Panc1 (cell line): ENCODE measurements around the gene PTPN4.

ENCODE experiments used
- CTCF ChIP-seq: fragments of 450-650 bp; IDR thresholded peaks from 2 replicates; pipeline ENCODE4 v1.5.1; 2017; ENCODE audit warnings: mild to moderate bottlenecking
- POLR2AphosphoS5 ChIP-seq: IDR thresholded peaks from 2 replicates; pipeline ENCODE4 v1.6.1; 2012; ENCODE audit warnings: mild to moderate bottlenecking, low read depth, low read length, moderate library complexity
- REST ChIP-seq, 2 experiments: IDR thresholded peaks; 2 replicates each; pipeline ENCODE4 v1.6.1; 2011 to 2012; ENCODE audit warnings: low read depth in 2 of 2, control low read depth in 1 of 2, low read length in 1 of 2, mild to moderate bottlenecking in 1 of 2, moderate library complexity in 1 of 2; ENCODE audit not compliant: insufficient read depth in 1 of 2
- TCF7L2 ChIP-seq: IDR thresholded peaks from 2 replicates; pipeline ENCODE4 v1.6.1; 2011; ENCODE audit warnings: mild to moderate bottlenecking, low read depth, low read length, inconsistent platforms

- TF ChIP-seq POLR2AphosphoS5, result no peak
- no peak for TF ChIP-seq CTCF
- TF ChIP-seq TCF7L2, result no peak
- TF ChIP-seq REST (IDR thresholded peaks at IDR 0.05; ENCODE audit: insufficient read depth in 1 of 2, low read depth in 2 of 2, low read length in 1 of 2), result no peak
Observed at GRCh38 chr2:119731983-119732382, 27.7 kb upstream of the PTPN4 start.
